Mesenchymal stem cell (in vitro differentiated cells and primary cell): ENCODE results near the gene QSER1.

Experiments
- DNase-seq: peaks from one replicate; pipeline ENCODE4 v3.0.0-alpha.2; 2013
- H2AFZ ChIP-seq: one replicate; pipeline ENCODE4 v1.6.1; 2013; ENCODE audit warnings: low read depth, mild to moderate bottlenecking, control low read depth, inconsistent platforms, low read length, moderate library complexity
- H2AK5ac ChIP-seq: 2 replicates; pipeline ENCODE4 v1.6.1; 2013; ENCODE audit warnings: low read length, moderate library complexity, mild to moderate bottlenecking, inconsistent platforms; ENCODE audit not compliant: severe bottlenecking
- H2BK120ac ChIP-seq: one replicate; pipeline ENCODE4 v1.6.1; 2013; ENCODE audit warnings: low read depth, mild to moderate bottlenecking, inconsistent platforms, low read length, moderate library complexity
- H2BK12ac ChIP-seq, 2 experiments: one replicate each; pipeline ENCODE4 v1.6.1; 2013; ENCODE audit warnings: inconsistent platforms in 2 of 2, low read length in 2 of 2, mild to moderate bottlenecking in 2 of 2, moderate library complexity in 2 of 2, control low read depth in 1 of 2
- H2BK15ac ChIP-seq: one replicate; pipeline ENCODE4 v1.6.1; 2013; ENCODE audit warnings: mild to moderate bottlenecking, low read depth, inconsistent platforms; ENCODE audit not compliant: poor library complexity, severe bottlenecking
- H2BK5ac ChIP-seq: 2 replicates; pipeline ENCODE4 v1.6.1; 2013; ENCODE audit warnings: low read depth, mild to moderate bottlenecking, low read length, control low read depth, inconsistent platforms; ENCODE audit not compliant: poor library complexity, severe bottlenecking
- H3K14ac ChIP-seq, 2 experiments: one replicate each; pipeline ENCODE4 v1.6.1; 2013; ENCODE audit warnings: inconsistent platforms in 2 of 2, low read length in 2 of 2, control low read depth in 1 of 2, mild to moderate bottlenecking in 1 of 2, moderate library complexity in 1 of 2
- H3K18ac ChIP-seq, 2 experiments: one replicate each; pipeline ENCODE4 v1.6.1; 2013; ENCODE audit warnings: inconsistent platforms in 2 of 2, low read length in 2 of 2, control low read depth in 1 of 2, low read depth in 1 of 2, mild to moderate bottlenecking in 1 of 2
- H3K23ac ChIP-seq, 2 experiments: one replicate each; pipeline ENCODE4 v1.6.1; 2013; ENCODE audit warnings: inconsistent platforms in 2 of 2, low read length in 2 of 2, mild to moderate bottlenecking in 2 of 2, moderate library complexity in 2 of 2, control low read depth in 1 of 2
- H3K27ac ChIP-seq: 2 replicates; pipeline ENCODE4 v1.5.1; 2013; ENCODE audit warnings: mild to moderate bottlenecking, moderate library complexity, low read length, control low read depth, inconsistent platforms; ENCODE audit not compliant: poor library complexity, severe bottlenecking
- H3K27me3 ChIP-seq, 2 experiments: 2 replicates each; pipeline versions ENCODE4 v1.6.1 to v1.7.0; 2013; ENCODE audit warnings: low read length in 2 of 2, mild to moderate bottlenecking in 2 of 2, moderate library complexity in 2 of 2, control low read depth in 1 of 2, inconsistent platforms in 1 of 2; ENCODE audit not compliant: control insufficient read depth in 1 of 2, insufficient read depth in 1 of 2
- H3K36me3 ChIP-seq, 2 experiments: 2 replicates each; pipeline versions ENCODE4 v1.6.1 to v1.7.0; 2013; ENCODE audit warnings: low read length in 2 of 2, control low read depth in 1 of 2, inconsistent platforms in 1 of 2, low read depth in 1 of 2, mild to moderate bottlenecking in 1 of 2; ENCODE audit not compliant: insufficient read depth in 2 of 2, control insufficient read depth in 1 of 2
- H3K4ac ChIP-seq, 2 experiments: one replicate each; pipeline ENCODE4 v1.6.1; 2013; ENCODE audit warnings: inconsistent platforms in 2 of 2, low read length in 2 of 2, mild to moderate bottlenecking in 2 of 2, moderate library complexity in 2 of 2, control low read depth in 1 of 2, low read depth in 1 of 2
- H3K4me1 ChIP-seq: 2 replicates; pipeline ENCODE4 v1.6.1; 2013; ENCODE audit warnings: low read depth, low read length, control low read depth; ENCODE audit not compliant: control insufficient read depth, insufficient read depth
- H3K4me2 ChIP-seq: 2 replicates; pipeline ENCODE4 v1.6.1; 2013; ENCODE audit warnings: low read length, mild to moderate bottlenecking, inconsistent platforms; ENCODE audit not compliant: poor library complexity, severe bottlenecking
- H3K4me3 ChIP-seq, 2 experiments: 2 replicates each; pipeline versions ENCODE4 v1.5.1 to v1.7.0; 2013; ENCODE audit warnings: low read length in 2 of 2, mild to moderate bottlenecking in 2 of 2, control low read depth in 1 of 2, low read depth in 1 of 2; ENCODE audit not compliant: insufficient read depth in 1 of 2
- H3K79me1 ChIP-seq: replicated peaks from 2 replicates; pipeline ENCODE4 v1.6.1; 2013; ENCODE audit warnings: mild to moderate bottlenecking, control low read depth, low read length, inconsistent platforms; ENCODE audit not compliant: poor library complexity, severe bottlenecking
- H3K9ac ChIP-seq: 2 replicates; pipeline ENCODE4 v1.7.0; 2013; ENCODE audit warnings: mild to moderate bottlenecking, low read length, moderate library complexity
- H3K9me3 ChIP-seq: 2 replicates; pipeline ENCODE4 v1.7.0; 2013; ENCODE audit warnings: mild to moderate bottlenecking, low read length; ENCODE audit not compliant: control insufficient read depth
- H4K8ac ChIP-seq: one replicate; pipeline ENCODE4 v1.6.1; 2013; ENCODE audit warnings: inconsistent platforms, mild to moderate bottlenecking, low read length, moderate library complexity
- H4K91ac ChIP-seq: one replicate; pipeline ENCODE4 v1.6.1; 2013; ENCODE audit warnings: mild to moderate bottlenecking, low read length, inconsistent platforms
- WGBS: methylation state at CpG from one replicate; pipeline ENCODE4 v1.1.7; 2013; ENCODE audit warnings: mixed read lengths; 5-methylcytosine and 5-hydroxymethylcytosine counted together

The QSER1 gene

GRCh38 chr11:32990481-32990880 lies 97.9 kb downstream of the QSER1 start:
- H3K27ac ChIP-seq, result no peak overlapping the region
- no peak overlapping the region for H3K4ac ChIP-seq
- peaks cover 8% of the 10 kb centered on the region for H3K9me3 ChIP-seq
- DNase-seq, result no peak
- H3K79me1 ChIP-seq, result no peaks in the 10 kb centered on the region
- H2AK5ac ChIP-seq, result no peak overlapping the region
- H4K91ac ChIP-seq, result no peak overlapping the region
- H2AFZ ChIP-seq, result no peak overlapping the region
- no peak overlapping the region for H3K14ac ChIP-seq
- no peaks in the 10 kb centered on the region for H3K4me1 ChIP-seq
- no peaks in the 10 kb centered on the region for H3K36me3 ChIP-seq
- 33% methylated on average over 1 of the region's 1 CpG for WGBS
- H4K8ac ChIP-seq, result no peak overlapping the region
- no peak overlapping the region for H3K18ac ChIP-seq
- H2BK15ac ChIP-seq, result no peak overlapping the region
- no peak overlapping the region for H3K23ac ChIP-seq
- H2BK12ac ChIP-seq, result no peak overlapping the region
- H3K4me3 ChIP-seq, result no peak overlapping the region
- H2BK5ac ChIP-seq, result no peak overlapping the region
- no peaks in the 10 kb centered on the region for H3K27me3 ChIP-seq
- H3K4me2 ChIP-seq, result no peak overlapping the region
- no peak overlapping the region for H3K9ac ChIP-seq
- H2BK120ac ChIP-seq, result no peak overlapping the region

GRCh38 chr11:32991427-32991826 lies 98.8 kb downstream of the QSER1 start:
- Histone ChIP-seq H3K9me3 (peaks cover 8% of the 10 kb centered on the region), H2BK120ac (no peak overlapping the region), H3K4me3 (no peak overlapping the region), H3K79me1 (no peaks in the 10 kb centered on the region), H3K23ac (no peak overlapping the region), H4K8ac (no peak overlapping the region), H3K4me1 (no peaks in the 10 kb centered on the region), H3K18ac (no peak overlapping the region), H3K14ac (no peak overlapping the region), H3K27me3 (no peaks in the 10 kb centered on the region), H3K27ac (no peak overlapping the region), H3K4ac (no peak overlapping the region), H2BK5ac (no peak overlapping the region), H3K36me3 (no peaks in the 10 kb centered on the region), H3K9ac (no peak overlapping the region), H2AK5ac (no peak overlapping the region), H2BK12ac (no peak overlapping the region), H2AFZ (no peak overlapping the region), H4K91ac (no peak overlapping the region), H2BK15ac (no peak overlapping the region), H3K4me2 (no peak overlapping the region)
- no peak for DNase-seq
- 82% methylated on average over 3 of the region's 3 CpGs for WGBS

GRCh38 chr11:32991898-32992297 lies 99.3 kb downstream of the QSER1 start:
- H3K4ac ChIP-seq, result no peak overlapping the region
- no peak overlapping the region for H4K91ac ChIP-seq
- no peak overlapping the region for H2BK12ac ChIP-seq
- no peaks in the 10 kb centered on the region for H3K79me1 ChIP-seq
- no peak overlapping the region for H3K14ac ChIP-seq
- H4K8ac ChIP-seq, result no peak overlapping the region
- H3K4me3 ChIP-seq, result no peak overlapping the region
- H3K27ac ChIP-seq, result no peak overlapping the region
- H3K18ac ChIP-seq, result no peak overlapping the region
- H3K4me2 ChIP-seq, result no peak overlapping the region
- peaks cover 8% of the 10 kb centered on the region for H3K9me3 ChIP-seq
- no peaks in the 10 kb centered on the region for H3K27me3 ChIP-seq
- no peak overlapping the region for H2BK120ac ChIP-seq
- no peak for DNase-seq
- no peaks in the 10 kb centered on the region for H3K36me3 ChIP-seq
- no peak overlapping the region for H2AK5ac ChIP-seq
- no peak overlapping the region for H2AFZ ChIP-seq
- no peaks in the 10 kb centered on the region for H3K4me1 ChIP-seq
- H3K23ac ChIP-seq, result no peak overlapping the region
- no peak overlapping the region for H2BK5ac ChIP-seq
- H2BK15ac ChIP-seq, result no peak overlapping the region
- no peak overlapping the region for H3K9ac ChIP-seq

DNA sequence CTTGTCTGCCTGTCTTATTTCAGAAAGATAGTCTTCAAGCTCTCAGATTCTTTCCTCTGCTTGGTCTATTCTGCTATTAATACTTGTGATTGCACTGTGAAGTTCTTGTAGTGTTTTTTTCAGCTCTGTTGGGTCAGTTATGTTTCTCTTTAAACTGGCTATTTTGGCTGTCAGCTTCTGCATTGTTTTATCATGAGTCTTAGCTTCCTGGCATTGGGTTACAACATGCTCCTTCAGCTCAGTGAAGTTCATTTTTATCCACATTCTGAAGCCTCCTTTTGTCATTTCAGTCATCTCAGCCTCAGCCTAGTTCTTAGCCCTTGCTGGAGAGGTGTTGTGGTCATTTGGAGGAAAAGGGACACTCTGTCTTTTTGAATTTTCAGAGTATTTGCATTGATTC lies 107.6 kb downstream of the QSER1 start:
- Histone ChIP-seq H2BK12ac (no peak overlapping the region), H2BK15ac (no peak overlapping the region), H3K4me3 (peak overlapping the region in 1 of 2 experiments; percentile 32), H3K4me2 (no peak overlapping the region), H3K23ac (no peak overlapping the region), H3K27me3 (no peaks in the 10 kb centered on the region), H2BK120ac (no peak overlapping the region), H2BK5ac (no peak overlapping the region), H3K18ac (no peak overlapping the region), H2AK5ac (no peak overlapping the region), H3K9me3 (no peaks in the 10 kb centered on the region), H4K91ac (no peak overlapping the region), H3K14ac (no peak overlapping the region), H2AFZ (no peak overlapping the region), H3K27ac (peak overlapping the region; percentile 22), H3K79me1 (no peaks in the 10 kb centered on the region), H3K4me1 (peaks cover 12% of the 10 kb centered on the region), H3K36me3 (no peaks in the 10 kb centered on the region), H3K4ac (no peak overlapping the region), H4K8ac (no peak overlapping the region), H3K9ac (no peak overlapping the region)
- peak; percentile 78 for DNase-seq
